M059J (cell line): ENCODE data around the gene CALHM5. TPM values are rescaled to one million over a fixed set of nuclear protein-coding genes. Genes with fewer than 3 reads are reported as not detected.
"Not testable (repeated sequence)": the region's sequence is repeated elsewhere in the genome, so short reads cannot be mapped to it uniquely, and the experiment has no call there.

Experiments used
- DNase-seq: peaks from one replicate; pipeline ENCODE4 v3.0.0-alpha.2; 2012; ENCODE audit warnings: low read depth
- total RNA-seq: library from RNA; depleted of rRNA; stranded (reverse); fragments of >200 nt; shearing (Covaris generic); gene quantifications from 2 replicates; pipeline ENCODE4 v1.2.3, GENCODE V29; 2014; rRNA removed

Gene CALHM5
- 1.3 and 1.6 TPM in 2 replicates for total RNA-seq

DNA sequence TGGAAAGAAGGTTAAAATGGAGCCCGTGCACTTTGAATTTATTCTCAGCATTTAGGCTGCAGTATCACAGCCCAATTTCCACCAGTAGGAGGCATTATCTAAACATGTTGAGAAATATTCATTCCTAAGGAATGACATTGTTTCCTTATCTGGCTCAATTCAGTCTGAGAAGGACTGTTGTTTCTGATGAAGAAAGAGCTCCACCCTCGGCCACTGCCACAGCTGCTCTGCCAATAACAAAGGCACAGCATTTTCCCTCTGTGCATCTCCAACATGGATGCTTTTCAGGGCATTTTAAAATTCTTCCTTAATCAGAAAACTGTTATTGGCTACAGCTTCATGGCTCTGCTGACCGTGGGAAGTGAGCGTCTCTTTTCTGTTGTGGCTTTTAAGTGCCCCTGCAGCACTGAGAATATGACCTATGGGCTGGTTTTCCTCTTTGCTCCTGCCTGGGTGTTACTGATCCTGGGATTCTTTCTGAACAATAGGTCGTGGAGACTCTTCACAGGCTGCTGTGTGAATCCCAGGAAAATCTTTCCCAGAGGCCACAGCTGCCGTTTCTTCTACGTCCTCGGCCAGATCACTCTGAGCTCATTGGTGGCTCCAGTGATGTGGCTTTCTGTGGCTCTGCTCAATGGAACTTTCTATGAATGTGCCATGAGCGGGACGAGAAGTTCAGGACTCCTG, at the start of gene CALHM5:
Gene CALHM5 (plus strand): TSS at position 216 of the 687 bp plus-strand sequence. CDS start 58 bp downstream, at position 274.
- peak; percentile 78 for DNase-seq

- DNase-seq = peak; percentile 66
Measured at GRCh38 chr6:116461932-116462885, 49.2 kb upstream of the CALHM5 start.

GRCh38 chr6:116463301-116463700, 48.1 kb upstream of the CALHM5 start:
- no peak for DNase-seq

DNA sequence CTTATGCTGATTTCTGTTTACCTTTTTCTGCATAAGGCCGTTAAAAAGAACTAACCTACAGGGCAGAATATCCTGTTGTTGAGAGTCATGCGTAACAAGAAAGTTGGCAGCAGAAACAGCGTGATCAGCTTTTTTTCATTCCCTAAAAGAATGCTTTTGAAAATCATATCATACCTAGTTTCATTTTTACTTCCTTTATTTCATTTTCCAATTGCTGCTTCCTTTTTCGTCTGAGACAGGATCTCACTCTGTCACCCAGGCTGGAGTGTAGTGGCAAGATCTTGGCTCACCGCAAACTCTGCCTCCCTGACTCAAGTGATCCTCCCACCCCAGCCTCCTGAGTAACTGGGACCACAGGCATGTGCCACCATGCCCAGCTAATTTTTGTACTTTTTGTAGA, 46.2 kb upstream of the CALHM5 start:
- no peak for DNase-seq

GRCh38 chr6:116467096-116467495, 44.3 kb upstream of the CALHM5 start:
- no peak for DNase-seq

- DNase-seq = no peak
Measured at GRCh38 chr6:116467514-116467913, 43.9 kb upstream of the CALHM5 start.

GRCh38 chr6:116468293-116468692, 43.1 kb upstream of the CALHM5 start:
- DNase-seq = no peak

DNA sequence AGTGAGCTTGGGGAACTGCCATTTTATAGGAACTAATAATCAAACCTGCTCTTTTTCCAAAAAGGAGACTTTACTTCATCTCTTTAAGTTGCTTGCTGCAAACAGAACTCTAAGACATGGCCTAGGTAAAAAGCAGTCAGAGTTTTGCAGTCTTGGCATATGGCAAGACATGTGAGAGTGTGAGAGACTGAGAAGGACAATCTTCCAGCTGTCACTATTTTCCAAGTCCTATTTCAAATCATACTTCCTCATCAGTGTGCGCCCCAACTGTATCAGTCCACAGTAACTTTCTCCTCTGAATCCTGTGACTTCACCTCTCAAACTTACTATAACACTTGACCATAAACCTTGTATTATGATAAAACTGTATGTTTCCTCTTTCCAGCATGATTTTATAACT, 39.9 kb upstream of the CALHM5 start:
- DNase-seq = no peak

DNA sequence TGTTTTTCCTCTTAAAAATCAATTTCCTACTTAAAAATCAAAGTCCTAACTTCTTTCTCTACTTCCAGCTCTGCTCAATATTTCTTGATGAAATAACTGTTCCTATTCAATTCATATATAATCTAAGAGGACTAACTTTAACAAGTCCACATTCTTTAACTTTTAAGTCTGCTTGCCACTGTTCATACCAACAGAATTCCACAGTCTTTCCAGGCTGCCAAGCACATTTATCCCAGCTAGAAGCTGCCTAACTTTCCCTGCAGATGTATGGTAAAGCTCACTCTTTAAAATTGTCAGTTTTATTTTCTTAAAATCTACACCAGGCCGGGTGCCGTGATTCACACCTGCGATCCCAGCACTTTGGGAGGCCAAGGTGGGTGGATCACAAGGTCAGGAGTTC, 38.7 kb upstream of the CALHM5 start:
- DNase-seq = no peak

DNA sequence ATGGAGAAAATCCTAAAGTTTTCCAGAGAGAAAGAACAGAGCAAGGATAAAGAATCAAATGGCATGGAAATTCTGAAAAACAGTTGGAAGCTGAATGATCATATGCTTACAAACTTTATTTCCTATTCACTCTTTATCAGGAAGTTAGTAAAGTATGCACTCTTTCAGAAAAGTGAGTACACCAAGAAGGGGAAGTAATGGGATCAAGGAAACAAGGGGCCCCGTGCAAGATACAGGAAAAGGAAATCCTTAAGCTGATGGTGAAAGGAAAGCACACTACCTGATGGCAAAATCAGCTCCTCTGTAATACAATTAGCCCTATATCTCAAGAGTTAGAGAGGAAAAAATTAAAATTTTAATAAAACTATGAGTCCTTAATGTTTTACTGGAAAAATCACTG, 36.3 kb upstream of the CALHM5 start:
- no peak for DNase-seq

- DNase-seq = no peak
Measured at GRCh38 chr6:116476002-116476678, 35.3 kb upstream of the CALHM5 start.

DNA sequence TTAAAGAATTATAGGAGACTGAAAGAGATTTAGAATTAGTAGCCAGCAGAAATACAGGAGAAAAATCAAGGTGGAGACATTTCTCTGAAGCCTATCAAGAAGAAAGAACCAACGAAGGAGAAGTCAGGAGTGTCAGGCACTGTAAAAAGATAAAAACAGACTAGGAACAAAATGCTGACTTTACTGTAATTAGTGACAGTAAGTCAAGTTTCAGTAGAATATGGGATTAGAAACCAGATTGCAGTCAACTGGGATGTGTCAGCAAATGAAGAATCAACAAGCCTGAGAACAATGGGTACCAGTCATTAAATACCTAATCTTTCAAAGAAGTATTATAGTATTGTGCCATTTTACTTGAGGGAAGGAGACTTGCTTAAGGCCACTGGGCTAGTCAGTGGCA, 28.7 kb upstream of the CALHM5 start:
- no peak for DNase-seq

DNA sequence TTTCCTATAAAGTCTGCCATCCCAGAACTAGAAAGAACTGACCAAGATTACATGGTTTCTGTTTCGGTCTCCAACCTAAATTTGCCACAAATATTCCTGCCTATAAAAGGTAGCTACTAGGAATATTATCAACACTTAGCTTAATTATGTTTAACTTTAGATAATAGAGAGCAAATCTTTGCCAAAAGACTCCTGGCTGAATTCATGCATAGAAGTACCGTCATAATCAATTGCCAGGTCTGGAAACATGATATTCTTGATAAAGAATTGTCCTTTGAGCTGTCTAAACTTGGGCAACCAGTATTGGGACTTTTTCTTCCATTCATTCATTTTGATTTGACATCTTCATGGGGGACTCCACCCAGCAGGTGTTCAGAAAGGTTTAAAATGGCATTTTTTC, 27.8 kb upstream of the CALHM5 start:
- DNase-seq = no peak

DNA sequence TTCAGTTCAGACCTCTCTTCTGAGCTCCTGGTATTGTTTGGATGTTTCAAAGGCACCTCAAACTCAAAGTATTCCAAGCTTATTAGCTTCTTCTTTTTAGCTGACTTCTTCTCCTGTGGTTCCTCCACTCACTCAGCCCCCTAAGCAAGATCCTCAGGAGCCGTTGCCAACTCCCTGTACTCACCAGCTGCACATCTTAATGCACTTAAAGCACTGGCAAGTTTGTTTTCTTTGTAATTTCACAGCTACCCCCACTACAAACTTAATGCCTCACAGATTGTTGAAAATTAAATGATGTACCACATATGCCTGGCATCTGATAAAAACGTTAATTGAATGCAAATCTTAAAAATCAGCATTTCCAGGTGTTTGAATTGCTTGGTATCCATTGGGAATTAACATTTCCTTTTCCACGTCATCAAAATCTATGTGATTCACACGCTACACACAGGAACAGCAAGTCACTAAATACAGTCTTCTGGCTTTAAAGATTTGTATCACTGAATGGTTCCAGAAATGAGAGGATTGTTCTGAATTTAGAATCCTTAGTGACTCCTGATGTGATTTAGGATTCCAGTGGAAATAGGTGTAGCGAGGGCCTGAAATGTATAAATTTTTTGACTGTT, 25.8 kb upstream of the CALHM5 start:
- no peak for DNase-seq

- no peak for DNase-seq
Measured at GRCh38 chr6:116491610-116492330, 19.7 kb upstream of the CALHM5 start.

DNA sequence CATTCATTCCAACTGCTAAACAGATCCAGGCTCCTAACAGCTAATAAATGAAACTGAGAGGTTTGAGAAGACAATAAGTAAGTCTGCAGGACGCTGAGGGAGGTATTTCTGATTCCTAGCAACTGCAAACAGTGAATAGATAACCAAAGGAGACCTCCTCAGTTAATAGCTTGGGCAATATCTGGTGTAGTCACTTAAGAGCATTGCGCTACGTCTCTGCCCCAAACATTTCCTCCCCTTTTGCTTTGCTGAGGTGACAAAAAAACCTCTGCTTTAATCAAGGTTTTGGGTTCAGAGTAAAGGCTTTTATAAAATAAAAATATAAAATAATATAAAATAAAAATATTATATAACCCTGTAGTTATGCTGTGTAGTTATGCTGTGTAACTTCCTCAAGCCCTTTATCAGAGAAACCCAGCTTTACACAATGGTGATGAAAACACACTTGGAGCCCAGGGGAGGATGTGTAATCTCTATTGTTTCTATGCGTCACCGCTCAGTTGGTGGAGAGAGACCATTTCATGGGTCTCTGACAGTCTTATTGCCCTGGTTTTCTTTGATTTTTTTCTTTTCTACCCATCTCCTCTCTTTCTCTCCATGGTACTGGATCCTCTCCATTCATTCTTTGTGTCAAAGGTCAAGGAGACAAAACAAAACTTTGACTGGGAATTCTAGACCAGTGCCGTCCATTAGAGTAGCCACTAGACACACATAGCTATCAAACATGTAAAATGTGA, 18.9 kb upstream of the CALHM5 start:
- no peak for DNase-seq

DNA sequence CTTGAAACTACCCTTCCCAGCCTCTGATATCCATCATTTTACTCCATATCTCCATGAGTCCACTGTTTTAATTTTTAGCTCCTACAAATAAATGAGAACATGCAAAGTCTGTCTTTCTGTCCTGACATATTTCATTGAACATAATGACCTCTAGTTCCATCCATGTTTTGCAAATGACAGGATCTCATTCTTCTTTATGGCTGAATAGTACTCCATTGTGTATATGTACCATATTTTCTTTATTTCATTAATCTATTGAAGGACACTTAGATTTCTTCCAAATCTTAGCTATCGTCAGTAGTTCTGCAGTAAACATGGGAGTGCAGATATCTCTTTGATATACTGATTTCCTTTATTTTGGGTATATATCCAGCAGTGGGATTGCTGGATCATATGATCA, 16.3 kb upstream of the CALHM5 start:
- not testable (repeated sequence) for DNase-seq

DNA sequence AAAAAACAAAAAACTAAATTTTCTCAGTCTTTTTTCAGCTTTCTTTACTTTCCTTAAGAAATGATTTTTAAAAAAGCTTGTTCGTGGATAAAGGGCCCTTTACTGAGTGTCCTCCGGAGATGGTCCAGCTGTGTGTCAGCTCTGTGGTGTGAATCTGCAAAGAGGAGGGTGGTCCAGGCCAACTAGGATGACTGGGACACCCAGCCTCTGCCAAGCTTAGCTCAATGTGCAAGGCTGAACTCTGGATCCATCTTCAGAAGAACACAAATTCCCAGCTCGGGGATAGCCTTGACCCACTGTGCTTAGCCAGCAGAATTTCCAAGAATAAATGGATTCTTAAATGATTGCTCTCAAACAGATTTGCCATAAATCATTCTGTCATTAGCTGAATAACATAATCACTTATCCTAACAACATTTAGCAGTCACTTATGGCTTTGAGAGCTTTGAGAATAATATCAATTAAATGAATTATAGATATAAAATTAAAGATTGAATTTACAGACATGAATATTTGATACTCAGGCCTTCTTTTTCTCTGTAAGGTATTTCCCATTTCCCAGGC, 14.2 kb upstream of the CALHM5 start:
- no peak for DNase-seq

DNA sequence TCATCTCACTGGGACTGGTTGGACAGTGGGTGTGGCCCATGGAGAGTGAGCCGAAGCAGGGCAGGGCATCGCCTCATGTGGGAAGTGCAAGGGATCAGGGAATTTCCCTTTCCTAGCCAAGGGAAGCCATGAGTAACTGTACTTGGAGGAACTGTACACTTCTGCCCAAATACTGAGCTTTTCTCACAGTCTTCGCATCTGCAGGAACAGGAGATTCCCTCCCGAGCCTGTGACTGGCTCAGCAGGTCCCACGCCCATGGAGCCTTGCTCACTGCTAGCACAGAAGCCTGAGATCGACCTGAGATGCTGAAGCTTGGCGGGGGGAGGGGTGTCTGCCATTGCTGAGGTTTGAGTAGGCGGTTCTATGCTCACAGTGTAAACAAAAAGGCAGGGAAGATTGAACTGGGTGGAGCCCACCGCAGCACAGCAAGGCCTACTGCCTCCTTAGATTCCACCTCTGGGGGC, 10.4 kb upstream of the CALHM5 start:
- DNase-seq = peak; percentile 4

GRCh38 chr6:116507324-116507723, 4.1 kb upstream of the CALHM5 start:
- DNase-seq = no peak
